SIG-M5 treated with dmso at 0.1 percent for 504 hours (cell line): ENCODE data around the gene WARS2.

Experiments used
- DNase-seq: peaks from one replicate; lab custom pipeline; 2025; ENCODE audit not compliant: unreplicated experiment; lab: John Stamatoyannopoulos, UW

Gene WARS2

DNA sequence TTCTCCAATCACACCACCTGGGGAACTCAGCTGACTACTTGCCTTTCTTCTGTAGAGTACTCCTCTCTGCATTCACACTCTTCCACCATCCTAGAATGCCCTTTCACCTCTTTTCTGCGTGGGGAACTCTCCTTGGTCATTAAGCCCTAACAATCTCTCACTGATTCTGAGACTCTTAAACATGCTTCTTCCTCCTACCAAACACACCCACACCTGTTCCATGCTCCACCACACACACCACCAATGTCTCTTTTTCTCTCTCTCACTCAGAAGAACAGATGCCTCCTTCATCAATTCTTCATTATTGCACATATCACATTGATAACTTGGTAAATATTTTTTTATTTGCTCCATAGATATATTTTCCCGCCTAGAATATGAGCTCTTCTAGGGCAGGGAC, 53.6 kb downstream of the WARS2 start:
- DNase-seq = no peak

DNA sequence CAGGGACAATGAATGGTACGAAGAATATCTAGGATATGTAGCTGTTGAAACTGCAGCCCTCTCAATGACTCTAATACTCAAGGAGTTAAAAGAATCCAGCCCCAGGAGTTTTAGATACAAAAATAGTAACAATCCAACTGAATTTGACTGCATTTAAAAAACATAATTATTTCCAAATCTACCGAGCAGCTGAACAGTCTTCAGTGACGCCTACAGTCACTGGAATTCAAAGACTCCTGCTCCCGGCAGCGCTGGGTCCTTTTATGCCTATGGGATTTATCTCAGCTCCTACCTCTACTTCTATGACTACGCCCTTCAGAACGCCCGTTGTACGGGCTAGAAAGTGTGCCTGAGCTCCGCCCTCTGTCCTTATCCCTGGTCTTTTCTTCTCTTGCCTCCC, 55.7 kb downstream of the WARS2 start:
- DNase-seq = no peak

DNA sequence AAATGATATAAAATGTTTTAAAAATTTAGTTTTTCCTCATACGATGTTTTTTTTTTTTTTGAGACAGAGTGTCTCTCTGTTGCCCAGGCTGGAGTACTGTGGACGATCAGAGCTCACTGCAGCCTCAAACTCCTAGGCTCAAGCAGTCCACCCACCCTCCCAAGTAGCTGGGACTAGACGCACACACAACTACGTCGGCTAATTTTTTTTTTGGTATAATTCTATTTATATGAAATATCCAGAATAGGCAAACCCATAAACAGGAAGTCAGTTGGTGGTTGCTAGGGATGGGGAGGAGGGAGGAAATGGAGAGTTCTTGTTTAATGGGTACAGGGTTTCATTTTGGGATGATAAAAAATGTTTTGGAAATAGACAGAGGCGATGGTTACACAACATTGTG, 56.5 kb downstream of the WARS2 start:
- DNase-seq = no peak

DNA sequence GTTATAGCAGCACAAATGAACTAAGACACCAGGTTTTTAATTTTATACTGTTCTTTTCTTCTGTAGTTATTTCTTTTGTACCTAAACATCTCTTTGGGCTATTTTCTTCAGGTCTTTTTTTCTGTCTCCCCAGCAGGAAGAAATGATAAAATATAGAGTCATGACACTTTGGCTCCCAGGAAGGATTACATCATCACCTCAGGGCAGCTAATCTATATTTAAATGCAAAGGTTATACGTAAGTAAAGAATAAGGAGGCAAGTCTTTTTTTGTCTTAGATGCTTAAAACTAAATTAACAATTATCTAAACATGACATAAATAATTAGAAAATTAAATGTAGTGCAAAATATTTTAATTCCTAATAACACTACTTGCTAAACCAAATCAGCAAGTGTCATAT, 57.0 kb downstream of the WARS2 start:
- DNase-seq = no peak

DNA sequence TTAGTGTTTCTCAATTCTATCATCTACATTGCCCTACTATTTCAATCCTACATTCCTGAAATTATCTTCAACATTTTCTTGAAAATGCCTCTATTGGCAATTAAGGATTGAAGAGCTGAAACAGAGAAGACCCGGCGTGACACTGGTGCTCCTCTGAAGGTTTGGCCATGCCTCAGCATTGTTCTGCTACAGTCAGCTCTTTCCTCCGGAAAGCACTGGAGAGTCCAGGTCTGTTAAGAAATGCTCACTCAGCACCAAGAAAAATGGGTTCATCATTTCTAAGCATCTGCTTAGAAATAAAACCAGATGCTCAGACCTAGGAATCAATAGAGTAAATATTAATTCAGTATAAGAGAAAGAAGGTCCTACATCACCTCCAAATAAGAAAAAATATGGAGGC, 58.8 kb downstream of the WARS2 start:
- no peak for DNase-seq

DNA sequence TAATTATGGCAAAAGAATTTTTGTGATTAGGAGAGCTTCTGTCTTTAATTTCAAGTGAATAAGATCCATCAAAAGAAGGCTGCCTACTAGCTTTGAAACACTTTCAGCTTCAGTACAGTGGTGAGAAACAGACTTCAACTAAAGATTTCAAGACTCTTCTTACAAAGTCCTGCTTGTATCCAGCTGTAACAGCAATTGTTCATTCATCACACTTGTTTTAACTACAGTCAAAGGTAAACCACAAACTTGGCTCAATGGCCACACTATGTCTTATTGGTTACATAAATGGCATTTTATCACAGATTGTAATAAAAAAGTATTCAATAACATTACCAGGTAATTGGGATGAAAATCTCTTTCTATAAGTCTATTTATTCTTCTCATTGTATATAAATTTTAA, 59.2 kb downstream of the WARS2 start:
- no peak for DNase-seq

DNA sequence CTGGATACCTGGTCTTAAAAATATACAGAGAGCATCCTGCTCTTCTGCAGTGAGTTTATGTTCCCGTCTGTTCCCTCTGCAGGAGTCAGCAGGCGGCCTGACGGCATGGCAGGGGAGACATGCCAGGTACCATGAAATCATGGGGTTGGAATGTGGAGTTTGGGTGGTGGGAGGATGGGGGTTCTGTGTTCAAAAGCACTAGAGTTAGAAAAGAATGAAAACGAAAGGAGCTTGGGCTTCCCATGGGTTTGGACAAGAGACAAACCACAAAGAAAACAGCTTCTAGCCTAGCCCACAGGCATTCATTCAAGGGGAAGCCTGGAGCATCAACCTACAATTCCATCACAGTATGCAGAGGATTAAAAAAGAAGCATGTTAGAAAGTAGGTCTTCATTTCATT, 59.9 kb downstream of the WARS2 start:
- no peak for DNase-seq

DNA sequence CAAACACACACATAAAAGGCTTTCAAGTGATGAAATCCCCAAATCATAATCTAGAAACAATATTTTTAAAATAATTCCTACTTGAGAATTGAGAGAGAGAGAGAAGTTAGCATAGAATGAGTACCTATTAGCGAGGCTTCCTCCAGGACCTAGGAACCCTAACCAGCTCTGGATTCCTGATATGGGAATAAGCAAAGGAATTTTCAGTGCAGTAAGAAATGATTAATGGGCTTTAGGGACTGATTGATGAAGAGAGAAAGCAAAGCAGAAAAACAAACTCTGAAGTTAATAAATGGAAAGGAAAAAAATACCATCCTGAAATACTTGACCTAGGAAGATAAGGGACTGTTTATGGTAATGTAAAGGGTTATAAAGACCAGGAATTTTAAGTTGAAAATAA, 60.6 kb downstream of the WARS2 start:
- DNase-seq = no peak

DNA sequence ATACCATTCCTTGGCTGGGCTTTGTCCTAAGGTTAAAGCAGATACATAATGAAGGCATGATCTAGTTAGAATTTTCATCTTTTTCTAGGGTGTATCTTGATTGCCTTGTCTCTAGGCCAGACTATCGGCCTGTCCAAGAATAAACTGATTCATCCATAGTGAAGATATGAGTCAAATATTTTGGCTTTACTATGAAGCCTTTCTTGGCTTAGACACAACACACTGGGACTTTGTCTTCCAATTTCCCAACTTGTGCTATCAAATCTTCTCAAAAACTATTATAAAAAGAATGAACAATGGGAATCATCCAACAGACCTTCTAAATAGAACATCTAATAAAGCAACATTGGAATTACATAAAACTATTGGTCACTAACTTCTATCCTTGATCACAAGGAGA, 64.8 kb downstream of the WARS2 start:
- no peak for DNase-seq

DNA sequence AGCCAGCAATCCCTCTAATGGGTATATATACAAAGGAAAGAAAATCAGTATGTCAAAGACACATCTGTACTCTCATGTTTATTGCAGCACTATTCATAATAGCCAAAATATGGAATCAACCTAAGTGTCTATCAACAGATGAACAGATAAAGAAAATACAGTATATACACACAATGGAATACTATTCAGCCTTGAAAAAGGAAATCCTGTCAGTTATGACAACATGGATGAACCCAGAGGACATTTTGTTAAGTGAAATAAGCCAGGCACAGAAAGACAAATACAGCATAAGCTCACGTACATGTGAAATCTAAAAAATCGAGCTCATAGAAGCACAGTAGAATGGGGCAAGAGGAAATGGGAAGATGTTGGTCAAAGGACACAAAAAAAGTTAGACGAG, 69.1 kb downstream of the WARS2 start:
- no peak for DNase-seq

DNA sequence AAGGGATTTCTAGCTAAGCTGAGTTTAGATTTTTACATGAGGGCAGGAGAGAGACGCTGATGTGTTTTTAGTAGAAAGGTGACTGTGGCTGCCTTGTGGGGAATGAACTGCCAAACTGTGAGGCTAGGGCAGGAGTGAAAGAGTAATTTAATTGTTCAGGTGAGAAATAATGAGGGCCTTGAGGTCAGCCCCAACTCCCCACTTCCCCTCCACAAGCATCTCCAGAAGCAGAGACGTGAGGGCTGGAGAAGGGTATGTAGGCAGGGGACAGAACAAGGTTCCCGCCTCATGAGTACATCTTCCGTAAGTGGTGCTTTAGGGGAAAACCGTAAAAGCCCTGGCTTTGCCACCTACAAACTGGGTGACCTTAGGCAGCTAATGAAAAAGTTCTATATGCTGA, 70.8 kb downstream of the WARS2 start:
- DNase-seq = no peak

DNA sequence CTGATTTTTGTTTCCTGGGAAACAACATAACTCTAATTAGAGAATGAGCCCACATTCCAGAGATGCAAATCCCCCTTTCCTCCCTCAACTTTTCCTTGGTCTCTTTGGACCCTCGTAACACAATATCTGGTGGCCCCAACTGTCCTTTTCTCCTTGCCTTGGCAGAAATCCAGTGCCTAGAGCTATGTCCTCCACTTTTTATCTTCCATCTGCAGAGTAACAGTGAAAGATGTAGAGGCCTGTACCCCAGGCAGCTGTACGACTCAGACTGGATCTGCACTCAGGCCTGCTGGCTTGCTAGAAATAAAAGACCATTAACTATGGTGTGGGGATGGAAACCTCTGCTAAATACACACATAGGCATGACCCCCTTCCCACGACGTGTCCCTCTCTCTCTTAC, 72.0 kb downstream of the WARS2 start:
- no peak for DNase-seq

DNA sequence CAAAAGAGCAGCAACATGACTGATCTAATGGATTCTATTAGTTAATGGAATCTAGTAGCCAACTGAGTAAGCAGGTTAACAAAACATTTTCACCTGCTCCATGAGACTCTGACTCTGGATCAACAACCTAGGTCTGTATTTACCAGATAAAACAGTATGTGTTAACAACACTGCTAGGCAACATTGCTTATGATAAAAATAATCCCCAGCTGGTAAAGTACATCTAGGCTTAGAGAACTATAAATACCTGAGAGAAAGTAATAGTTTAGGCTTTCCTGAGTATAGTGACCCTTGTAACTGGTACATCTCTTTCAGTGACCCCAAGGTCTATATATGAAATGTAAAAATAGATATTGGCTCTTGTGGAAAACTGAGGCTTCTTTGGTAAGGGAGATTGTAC, 78.8 kb downstream of the WARS2 start:
- DNase-seq = no peak

DNA sequence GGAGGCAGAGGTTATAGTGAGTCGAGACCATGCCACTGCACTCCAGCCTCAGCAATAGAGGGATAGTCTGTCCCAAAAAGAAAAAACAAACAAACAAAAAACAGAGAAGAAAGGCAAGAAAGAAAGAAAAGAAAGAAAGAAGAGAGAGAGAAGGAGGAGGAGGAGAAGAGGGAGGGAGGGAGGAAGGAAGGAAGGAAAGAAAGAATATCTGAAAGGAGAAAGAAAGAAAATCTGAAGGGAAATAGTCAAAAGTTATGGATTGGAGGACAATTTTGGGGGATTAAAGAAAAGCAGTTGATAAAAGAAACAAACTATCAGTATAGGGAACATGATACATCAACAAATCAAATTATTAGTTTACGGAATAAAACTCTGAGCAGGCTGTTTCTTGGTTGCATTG, 84.9 kb downstream of the WARS2 start:
- no peak for DNase-seq

DNA sequence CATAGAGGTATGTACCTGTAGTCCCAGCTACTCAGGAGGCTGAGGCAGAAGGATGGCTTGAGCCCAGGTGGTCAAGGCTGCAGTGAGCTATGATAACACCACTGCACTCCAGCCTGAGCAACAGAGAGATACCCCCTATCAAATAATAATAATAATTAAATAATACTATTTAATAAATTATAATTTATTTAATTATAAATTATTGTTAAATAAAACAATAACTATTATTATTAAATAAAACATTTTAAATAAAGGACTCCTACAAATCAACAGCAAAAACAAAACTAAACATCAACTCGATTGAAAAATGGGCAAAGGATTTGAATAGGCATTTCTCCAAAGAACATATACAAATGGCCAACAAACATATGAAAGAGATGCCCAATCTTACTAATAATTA, 86.5 kb downstream of the WARS2 start:
- no peak for DNase-seq

DNA sequence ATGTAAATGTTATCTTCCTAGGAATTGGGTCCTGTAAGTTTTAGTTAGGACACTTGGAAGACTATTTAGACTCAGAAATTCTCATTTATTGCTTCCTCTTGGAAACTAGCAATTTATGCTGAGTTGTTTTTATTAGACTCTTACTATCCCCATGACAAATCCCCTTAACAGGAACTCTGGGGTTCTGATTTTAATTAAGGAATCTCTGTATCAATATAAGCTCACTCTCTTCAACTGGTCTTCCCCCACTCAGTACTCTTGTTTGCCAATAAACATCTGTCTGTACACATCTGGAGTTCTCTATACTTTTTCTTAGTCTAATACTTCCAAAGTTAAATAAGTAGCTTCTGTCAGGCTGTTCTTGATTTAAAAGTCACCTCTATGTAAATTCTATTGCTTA, 88.2 kb downstream of the WARS2 start:
- no peak for DNase-seq

DNA sequence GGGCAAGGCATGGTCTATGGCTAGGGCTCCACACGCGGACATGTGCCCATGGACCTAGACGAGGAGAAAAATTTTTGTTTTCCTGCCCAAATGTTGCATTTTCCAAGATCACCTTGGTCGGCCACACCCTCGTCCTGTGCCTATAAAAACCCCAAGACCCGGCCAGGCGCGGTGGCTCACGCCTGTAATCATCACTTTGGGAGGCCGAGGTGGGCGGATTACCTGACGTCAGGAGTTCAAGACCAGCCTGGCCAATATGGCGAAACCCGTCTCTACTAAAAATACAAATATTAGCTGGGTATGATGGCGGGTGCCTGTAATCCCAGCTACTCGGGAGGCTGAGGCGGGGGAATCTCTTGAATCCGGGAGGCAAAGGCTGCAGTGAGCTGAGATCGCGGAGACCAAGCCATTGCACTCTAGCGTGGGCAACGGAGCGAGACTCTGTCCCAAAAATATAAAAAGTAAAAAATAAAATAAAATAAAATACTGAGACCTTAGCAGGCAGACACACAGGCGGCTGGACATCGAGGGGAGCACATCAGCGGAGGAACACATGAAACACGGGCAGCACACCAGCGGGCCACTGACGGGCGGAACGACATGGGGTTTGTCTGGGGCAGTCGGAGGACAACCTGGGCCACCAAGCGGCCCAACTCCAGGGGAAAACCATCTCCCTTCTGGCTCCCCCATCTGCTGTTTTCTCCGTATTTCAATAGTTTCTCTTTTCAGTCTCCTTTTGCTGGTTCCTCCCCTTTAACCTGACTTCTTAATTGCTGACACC, 91.6 kb downstream of the WARS2 start:
- no peak for DNase-seq

DNA sequence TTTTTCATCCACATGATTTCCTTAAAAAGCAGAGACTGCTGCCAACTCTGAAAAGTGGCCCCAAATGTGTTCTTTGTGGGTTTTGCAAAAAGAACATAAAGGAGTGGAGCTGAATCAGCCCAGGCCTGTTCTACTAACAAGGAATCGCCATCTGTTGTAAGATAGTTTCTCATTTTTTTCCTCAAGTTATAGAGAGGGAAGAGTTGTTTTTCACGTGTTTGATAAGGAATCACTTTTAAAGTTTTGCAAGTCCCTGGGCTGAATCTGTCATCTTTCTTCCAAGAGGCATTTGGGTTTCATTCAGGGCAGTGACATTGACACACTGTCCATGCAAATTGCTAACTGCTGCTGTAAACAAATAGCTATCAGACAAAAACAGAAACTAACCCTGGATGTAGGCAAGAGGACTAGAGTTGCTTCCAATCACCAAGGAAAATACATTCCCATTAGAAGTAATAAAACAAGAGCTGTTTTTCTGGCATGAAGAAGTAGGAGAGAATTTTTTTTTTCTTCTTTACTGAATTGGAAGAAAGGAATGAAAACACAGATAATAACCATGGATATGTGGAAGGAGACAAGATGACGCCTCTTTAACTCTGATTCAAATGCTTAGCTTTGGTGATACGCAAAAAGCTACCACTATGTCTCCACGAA, 93.5 kb downstream of the WARS2 start:
- no peak for DNase-seq

DNA sequence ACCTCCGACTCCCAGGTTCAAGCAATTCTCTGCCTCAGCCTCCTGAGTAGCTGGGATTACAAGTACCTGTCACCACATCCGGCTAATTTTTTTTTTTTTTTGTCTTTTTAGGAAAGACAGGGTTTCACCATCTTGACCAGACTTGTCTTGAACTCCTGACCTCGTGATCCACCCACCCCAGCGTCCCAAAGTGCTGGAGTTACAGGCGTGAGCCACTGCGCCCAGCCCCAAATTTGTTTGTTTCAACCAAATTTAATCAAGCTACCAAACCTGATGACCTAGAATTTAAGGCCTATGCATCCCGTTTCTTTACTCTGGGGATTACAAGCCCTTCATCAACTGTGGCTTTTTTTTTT, 94.0 kb downstream of the WARS2 start:
- no peak for DNase-seq

DNA sequence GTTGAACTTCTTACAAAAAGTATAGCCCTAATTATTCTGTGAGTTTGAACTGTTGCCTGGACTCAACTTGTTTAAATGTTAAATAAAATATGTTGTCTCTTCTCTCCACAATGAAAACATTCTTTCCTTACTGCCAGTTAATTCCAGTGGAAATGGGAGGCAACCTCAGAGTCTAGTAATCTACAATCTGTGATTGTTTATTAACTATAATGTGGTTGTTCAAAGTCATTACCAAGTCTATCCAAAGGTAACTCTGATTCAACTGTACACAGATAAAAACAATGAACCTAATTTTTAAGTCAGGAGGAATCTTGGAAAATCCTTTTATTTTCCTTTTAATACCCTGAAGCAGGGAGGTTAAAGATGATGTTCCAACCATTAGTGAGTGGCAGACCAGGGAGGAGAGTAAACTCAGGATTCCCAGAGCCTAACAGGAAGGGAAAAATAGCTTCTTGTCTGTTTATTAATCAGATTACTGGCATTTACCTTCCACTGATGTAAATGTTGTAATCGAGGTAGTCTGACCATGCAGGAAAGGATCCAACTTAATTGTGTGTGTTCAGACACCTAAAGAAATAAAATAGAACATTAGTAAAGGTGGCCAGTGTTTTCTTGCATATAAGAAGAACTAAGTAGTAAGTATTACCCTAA, 95.2 kb downstream of the WARS2 start:
- DNase-seq = no peak

DNA sequence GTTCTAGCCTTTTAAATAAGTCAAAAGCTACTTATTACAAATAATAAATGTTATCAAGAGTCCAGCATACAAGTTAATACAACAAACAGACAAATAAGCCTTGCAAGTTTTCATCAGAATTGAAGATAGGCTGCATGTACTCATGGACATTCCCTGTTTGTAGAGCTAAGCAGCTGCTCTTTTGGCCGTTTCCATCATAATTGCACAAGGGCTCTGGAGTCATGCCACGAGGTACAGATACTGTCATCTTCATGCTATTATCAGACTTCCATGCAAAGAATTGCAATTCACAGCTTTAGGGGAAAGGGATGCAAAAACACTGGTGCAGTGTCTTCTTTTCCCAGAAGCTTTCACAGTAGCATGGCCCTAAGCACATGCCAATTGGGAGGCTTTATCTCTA, 99.5 kb downstream of the WARS2 start:
- no peak for DNase-seq

DNA sequence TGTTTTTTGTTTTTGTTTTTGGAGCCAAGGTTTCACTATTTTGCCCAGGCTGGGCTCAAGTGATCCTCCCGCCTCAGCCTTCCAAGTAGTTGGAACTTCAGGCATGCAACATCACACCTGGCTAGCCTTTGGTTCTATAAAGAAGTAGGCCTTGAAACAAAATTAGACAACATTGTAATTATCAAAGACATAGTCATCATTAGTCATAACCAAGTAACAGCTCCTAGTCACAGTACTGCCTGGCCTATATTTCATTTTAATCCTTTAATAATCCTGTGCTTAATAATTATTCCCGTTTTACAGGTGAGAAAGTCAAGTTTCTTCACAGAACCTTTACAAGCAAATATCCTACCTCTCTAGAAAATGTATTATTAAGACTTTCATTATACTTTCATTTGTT, 100.0 kb downstream of the WARS2 start:
- DNase-seq = no peak

DNA sequence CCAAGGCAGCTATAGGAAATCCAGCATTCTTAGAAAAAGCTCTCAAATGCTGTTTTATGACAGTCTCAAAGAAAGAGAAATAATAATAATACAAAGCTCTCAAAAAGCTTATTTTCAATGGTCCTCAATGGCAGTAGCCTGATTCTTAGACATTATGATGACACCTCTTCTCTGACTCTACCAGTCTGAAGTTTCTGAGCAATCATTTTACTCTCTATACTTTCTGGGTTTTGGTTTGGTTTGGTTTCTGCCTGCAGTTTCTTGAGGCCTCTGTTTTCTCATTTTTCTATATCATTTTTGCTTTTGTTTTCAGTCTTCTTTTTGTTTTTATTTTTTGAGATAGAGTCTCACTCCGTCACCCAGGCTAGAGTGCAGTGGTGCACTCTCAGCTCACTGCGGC, 102.1 kb downstream of the WARS2 start:
- no peak for DNase-seq
